CD4-positive, alpha-beta T cell treated with Interferon gamma for 1 hour (primary cell): ENCODE measurements around the gene ADCY4.

Experiments used
- DNase-seq: peaks from one replicate; pipeline ENCODE4 v3.0.0-alpha.2; 2020

ADCY4 gene

DNA sequence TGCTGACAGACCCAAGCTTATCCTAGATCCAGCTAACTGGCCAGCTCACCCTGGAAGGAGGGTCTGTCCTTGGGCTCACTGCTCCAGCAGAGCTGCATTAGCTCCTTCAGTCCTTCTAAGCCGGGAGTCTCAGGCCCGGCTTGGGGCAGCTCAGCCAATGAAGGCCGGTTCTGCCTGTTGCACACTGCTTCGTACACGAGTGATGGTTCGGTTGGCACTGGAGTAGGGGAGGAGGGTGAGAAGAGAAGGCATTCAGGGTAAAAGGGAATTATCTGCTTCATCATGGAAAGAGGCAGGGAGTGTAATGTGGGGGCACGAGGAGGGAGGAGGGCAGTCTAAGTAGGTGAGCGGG lies 2.9 kb upstream of the ADCY4 start:
- no peak for DNase-seq

DNA sequence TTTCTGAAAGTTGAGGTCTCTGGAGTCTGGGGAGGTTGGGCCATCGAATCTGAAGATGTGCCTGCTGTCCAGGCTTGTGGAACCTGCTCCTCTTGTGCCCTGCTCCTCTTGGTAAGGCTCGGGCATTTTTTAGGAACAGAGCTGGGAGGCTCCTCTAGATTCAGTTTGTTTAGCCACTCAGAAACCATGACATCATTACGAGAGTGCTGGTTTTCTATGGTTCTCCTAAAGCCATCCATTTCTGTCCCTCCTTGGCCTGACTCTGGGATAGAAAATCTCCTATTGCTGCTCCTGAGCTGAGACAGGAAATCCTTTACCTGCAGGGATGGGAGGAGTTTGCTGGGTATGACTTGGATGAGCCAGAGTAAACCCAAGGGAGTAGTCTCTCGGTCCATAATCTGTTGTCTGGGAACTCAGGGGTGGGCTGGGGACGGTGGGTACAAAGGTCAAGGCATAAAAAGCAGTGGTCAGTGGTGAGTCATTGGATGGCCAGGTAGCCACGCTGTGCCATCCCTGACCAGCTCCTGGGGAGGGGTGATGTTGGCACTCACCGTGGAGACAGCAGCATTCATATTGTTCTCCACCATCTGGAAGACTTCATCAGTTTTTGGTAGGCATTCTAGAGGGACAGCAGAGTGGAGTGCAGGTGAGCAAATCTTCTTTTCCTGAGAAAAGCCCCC lies 2.4 kb upstream of the ADCY4 start:
- DNase-seq, result no peak

DNA sequence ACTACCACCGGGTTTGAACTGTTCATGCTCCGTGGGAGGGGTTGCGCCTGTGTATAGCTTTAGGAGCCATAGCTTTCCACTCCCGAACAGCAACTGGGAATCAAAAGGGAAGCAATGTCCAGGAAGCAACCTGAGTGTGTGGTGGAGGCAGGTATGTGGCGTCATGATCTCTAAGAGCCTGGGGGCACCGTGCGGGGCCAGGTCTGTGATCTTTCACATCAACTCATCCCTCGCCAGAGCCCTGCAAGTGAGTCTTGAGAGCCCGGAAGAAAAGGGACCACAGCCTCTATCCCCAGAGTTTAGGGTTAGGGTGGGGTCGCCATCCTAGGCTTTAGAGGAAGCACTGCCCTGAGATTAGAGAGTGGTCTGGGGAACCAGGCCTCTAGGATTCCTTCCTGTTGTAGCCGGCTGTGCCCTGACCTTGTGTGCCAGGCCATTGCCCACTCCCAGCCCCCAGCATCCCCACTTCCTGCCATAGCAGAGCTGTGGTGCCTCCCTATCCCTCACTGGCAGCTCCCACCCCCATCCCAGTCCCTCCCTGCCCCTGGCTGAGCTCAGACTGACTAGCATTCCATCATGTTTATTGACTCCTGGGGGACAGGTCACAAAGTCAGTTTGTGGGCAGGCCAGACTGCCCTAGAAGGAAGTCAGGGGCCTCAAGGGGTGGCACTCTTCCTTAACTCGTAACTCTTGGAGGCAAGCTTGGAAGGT lies 745 bp upstream of the ADCY4 start:
- no peak for DNase-seq

DNA sequence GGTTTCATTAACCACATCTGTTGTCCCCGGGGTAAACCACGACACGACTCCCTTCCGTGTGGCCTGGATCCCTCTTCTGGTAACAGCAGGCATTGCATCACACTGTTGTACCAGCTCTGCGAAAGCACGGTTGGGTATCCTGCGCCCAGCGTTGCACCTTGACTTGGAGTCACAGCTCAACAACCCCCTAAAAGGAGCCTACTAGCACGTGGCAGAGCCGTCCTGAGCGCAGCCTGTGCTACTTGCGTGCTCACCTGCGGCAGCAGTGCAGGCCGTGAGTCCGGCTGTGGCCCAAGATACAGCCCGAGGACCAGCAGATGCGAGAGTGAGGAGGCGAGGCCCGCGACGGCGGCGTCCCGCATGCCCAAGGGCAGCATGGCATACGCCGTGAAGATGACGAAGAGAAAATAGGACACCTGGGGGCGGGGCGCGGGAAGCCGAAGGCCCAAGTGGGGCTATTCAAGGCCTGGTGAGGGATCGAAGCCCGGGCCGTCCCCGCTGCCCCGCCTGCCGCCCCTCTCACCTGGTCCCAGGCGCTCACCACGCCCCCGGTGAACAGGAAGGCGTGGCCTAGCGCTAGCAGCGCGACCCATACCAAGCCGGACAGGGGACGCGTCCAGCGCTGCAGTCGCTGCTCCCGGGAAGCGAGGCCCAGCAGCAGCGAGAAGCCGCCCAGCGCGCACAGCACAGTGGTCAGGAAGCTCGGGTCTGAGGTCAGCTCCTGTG lies 2.4 kb downstream of the ADCY4 start:
- DNase-seq, result peak; percentile 89

DNA sequence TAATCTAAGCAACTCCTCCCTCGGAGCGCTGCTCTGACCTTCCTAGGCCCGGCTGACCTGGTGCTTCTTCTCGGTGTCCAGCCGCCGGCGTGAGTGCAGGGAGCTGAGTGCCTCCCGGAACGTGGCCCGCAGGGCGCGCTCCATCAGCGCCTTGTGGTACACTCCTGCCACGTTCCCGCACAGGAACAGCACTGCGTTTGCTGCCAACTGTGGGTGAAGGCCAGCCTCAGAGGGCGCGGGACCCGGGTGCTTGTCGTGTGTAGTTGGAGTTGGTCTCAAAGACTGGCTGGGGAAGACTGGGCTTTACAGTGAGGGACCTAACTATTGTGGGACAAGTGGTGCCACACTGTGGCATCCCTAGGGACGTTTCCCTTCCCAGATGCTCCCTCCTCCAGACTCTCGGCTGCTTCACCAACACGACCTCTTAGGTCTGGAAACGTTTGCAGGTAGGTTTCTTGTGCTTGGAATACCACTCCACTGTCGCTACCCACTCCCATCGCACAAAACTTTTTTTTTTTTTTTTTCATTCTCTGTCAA lies 3.1 kb downstream of the ADCY4 start:
- no peak for DNase-seq

DNA sequence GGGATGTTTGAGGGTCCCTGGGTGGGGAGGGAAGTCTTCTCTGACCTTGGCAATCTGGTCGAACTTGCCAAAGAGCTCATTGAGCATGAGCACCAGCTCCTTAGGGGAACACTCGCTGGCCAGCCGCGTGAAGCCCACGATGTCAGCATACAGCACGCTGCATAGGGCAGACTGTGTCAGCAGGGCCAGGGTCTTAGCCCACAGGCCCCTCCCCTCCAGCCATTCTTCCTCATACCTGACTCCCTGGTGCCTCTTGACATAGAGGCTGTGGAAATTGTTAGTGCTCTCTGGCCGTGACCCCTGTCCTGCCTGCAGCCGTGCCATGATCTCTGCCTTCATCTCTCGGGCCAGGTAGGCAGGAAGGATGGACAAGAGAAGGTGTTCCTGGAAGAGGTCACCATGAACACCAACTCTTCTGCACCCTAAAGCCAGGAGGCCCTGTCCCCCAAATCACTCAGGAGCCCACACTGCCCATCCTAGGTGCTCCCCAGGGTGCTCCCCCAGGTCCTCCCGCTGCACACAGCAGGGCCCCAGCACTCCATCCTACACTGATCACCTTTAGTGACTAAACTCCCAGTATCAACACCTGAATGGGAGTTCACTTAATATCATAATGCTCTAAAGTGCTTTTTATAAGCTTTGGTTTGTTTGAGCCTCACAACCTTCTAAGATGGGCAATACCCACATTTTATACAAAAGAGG lies 3.7 kb downstream of the ADCY4 start:
- DNase-seq, result no peak

DNA sequence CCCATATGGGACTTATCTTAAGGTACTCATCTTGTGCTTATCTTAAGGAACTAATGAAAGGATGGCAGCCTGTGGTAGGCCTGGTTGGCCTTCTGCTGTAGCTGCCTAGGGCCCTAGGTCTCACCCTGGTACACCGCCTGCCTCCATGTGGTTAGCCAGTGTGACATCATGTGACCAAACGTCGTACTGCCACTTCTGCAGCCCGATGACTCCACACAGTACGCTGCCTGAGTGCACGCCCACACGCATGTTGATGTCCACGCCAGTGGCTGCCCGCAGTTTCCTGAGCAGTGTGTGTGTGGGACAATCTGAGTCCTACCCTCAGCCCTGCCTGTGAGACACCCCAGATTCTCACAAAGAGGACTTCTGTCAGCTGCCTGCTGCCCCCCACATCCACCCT lies 5.1 kb downstream of the ADCY4 start:
- peak; percentile 83 for DNase-seq

DNA sequence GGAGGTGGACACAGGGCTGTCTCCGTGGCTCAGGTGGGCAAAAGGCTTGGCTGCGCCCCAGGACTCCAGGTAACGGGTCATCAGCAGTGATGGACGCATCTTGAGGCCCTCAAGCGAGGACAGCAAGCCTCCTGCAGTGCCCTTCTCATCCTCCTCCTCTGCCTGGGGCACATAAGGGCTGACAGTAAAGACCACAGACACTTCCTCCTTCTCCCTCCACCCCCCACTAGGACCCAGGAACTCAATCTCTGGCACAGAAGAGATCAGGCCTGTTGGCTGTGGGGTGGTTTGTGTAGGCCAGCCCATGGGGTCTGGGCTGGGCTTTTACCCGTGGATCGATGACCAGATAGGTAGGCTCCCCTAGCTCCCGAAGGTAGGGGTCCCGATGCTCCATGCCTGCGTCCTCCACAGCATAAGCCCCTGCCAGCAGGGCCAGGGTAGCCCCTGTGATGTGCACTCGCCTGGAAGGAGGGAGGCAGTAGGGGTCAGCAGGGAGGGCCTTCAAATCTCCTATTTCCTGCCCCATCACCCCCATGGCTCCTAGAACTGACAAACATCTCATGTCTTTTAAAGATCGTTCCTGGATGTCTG lies 5.7 kb downstream of the ADCY4 start:
- DNase-seq, result no peak

DNA sequence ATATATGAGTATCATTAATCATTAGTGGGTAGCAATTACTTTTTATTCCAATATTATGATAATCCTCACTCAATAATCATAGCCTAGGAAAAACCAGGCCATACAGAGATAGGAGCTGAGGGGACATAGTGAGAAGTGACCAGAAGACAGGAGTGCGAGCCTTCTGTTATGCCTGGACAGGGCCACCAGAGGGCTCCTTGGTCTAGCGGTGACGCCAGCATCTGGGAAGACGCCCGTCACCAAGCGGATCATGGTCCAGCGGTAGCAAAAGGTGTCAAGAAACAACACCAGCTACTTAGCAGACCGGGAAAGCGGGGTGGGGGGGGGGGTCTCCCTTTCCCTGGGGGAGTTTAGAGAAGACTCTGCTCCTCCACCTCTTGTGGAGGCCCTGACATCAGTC lies 7.0 kb downstream of the ADCY4 start:
- DNase-seq, result peak; percentile 39

DNA sequence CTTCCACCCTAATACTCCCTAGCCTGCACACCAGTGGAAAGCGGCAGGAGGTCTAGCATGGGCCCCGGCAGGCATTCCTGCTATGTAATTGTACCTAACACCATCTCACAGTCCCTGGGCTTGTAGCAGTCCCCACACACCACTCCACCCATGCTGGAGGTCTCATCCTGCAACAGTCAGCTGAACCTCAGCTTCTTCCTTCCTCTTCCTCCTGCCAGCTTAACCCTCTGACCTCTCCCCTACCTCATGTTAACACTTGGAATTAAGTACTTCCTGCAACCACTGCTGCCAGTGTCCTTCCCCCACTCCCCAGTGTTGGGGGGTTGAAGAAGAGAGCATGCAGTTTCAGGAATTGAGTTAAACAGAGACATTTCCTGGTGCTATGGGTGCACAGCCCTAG lies 7.6 kb downstream of the ADCY4 start:
- no peak for DNase-seq

DNA sequence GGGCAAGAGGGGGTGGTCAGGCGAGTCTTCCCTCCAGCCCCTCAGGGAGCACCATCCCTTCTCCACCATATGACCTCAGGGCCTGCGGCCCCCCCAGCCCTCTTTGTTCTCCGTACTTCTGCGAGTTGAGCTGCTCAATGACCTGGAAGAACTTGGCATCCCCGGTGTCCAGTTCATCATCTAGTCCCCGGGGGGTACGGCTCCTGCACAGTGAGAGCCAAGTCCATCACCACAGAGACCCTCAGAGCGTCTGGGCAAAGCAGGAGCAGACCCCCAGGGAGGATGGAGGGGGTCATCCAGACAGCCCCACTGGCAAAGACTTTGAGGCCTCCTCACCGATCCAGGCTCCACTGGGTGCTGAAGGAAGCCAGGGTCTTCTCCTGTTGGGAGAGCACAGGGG lies 8.9 kb downstream of the ADCY4 start:
- DNase-seq, result no peak

DNA sequence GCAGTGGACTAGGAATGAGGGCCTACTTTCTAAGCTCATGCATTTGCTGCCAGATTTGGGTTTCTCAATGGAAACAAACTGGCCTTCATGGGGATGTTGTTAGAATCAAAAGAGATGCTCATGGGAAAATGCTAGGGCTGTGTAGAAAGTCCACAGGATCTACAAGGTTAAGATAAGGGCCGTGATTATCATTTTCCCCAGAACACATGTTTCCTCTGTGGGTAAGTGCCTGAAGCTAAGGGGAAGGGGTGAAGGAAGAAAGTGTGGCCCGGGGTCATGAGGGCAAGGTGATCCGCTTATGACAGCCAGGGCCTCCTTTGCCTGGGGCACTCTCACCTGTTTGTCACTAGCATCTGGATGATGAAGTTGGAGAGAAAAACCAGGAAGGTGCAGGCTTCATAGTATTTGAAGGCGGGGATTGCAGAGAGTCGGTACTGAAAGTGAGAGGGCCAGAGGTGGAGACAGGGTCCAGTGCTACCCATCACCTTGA lies 9.8 kb downstream of the ADCY4 start:
- no peak for DNase-seq

DNA sequence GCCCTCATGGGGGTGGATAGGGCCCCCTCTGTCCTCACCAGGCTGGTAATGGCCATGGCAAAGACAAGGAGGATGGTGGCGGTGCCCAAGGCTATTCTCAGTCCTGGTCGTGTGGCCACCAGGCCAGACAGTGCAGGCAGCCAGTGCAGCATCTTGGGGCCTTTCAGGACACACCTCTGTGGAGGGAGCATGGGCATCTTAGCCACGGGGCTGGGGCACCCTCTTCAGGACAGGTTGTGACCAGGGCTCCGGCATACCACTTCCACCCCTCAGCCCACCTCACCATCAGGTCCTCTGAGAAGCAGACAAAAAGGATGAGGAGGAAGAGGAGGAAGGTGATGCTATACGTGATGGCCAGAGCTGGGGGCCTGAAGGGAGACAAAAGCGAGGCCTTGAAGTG lies 10.8 kb downstream of the ADCY4 start:
- DNase-seq, result no peak

DNA sequence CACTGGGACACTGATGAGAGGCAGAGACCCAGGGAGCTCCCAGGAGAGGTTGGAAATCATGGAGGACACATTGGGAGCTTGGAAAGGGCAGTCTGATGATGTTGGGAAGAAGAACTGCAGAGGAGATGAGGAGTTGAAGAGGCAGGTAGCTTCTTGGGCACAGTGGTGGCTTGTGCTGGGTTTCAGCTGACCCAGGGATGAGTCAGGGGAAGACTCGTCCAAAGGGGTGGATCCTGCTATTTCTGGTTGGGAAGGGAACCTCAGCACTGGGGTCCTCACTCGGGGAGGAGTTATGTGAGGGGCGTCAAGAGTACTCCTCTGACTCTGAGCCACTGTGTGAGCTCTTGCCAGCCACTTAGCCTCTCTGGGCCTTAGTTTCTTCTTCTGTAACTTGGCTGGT lies 11.5 kb downstream of the ADCY4 start:
- DNase-seq, result no peak

DNA sequence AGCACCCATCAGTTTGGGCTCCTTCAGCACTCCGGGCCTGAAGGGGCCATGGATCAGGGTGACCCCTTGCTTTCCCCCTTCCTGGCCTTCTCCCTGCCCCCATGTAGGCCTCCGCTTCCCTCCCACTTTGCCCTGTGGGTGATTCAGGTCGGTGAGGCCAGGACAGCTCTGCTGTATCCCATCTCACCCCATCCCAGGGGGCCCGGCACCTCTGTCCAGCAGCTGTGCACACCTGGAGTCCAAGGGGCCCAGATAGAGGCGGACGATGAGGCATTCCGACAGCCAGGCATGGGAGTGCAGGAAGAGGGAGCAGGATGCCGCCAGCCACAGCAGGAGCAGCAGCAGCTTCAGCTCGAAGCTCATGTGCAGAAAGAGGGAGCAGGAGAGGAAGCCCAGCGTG lies 12.2 kb downstream of the ADCY4 start:
- DNase-seq, result no peak

DNA sequence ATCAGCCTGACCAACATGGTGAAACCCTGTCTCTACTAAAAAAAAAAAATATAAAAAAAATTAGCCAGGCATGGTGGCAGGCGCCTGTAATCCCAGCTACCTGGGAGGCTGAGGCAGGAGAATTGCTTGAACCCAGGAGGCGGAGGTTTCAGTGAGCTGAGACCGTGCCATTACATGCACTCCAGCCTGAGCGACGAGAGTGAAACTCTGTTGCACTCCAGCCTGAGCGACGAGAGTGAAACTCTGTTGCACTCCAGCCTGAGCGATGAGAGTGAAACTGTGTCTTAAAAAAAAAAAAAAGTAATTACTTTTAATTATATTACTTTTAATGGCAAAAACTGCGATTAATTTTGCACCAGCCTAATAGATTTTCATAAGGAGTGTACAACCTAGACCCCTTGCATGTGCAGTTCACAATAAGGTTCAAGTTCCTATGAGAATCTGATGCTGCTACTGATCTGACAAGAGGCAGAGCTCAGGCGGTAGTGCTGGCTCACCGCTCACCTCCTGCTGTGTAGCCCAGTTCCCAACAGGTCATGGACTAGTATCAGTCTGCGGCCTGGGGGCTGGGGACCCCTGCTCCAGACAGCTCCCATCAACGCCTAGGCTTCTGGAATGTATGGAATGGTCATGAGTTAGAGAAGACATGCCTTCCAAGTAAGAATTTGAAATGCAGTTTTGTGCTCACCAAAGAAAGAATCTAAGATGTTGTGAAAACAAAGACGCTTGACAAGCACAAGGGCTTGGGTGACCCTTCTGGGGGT lies 13.5 kb downstream of the ADCY4 start:
- no peak for DNase-seq

DNA sequence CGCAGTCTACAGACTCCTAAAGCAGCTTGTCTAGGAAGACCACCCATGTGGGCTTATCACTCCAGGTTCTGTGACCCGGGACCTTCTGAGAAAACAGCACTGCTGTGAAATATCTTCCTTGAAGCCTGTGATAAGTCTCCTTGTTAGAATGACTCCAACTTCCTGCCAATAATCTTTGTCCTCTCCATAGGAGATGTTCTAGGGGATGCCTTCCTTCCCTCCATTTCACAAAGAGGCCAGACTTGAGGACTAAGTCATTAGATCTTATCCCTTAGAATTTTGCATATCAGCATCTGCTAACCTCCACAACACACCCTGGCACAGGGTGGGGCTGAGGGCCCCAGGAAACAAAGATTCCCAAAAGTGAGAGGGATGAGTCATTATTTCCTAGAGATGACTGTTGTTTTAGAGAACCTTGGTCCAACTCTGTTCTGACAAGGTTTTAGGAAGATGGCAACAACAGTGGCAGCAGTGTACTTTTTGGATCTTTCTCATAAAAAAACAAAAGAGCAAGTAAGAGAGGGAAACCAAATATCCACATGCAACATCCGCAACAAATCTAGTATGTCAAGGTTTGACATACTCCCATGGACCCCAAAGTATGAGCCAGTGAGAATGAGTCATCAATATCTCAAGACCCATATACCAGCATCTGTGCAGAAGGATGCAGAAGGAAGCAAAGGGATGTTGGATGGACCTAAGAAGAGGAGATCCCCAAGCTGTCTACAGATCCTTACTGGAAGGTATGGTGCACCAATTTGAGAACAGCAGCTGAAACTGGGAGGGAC lies 17.5 kb downstream of the ADCY4 start:
- no peak for DNase-seq

DNA sequence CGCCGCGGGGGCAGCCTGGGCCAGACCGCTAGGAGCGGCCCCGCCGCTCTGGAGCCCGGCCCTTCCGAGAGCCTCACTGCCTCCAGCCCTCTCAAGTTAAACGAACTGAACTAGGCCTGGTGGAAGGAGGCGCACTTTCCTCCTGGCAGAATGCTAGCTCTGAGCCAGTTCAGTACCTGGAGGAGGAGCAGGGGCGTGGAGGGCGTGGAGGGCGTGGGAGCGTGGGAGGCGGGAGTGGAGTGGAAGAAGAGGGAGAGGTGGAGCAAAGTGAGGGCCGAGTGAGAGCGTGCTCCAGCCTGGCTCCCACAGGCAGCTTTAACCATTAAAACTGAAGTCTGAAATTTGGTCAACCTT lies 18.3 kb downstream of the ADCY4 start:
- DNase-seq, result no peak

DNA sequence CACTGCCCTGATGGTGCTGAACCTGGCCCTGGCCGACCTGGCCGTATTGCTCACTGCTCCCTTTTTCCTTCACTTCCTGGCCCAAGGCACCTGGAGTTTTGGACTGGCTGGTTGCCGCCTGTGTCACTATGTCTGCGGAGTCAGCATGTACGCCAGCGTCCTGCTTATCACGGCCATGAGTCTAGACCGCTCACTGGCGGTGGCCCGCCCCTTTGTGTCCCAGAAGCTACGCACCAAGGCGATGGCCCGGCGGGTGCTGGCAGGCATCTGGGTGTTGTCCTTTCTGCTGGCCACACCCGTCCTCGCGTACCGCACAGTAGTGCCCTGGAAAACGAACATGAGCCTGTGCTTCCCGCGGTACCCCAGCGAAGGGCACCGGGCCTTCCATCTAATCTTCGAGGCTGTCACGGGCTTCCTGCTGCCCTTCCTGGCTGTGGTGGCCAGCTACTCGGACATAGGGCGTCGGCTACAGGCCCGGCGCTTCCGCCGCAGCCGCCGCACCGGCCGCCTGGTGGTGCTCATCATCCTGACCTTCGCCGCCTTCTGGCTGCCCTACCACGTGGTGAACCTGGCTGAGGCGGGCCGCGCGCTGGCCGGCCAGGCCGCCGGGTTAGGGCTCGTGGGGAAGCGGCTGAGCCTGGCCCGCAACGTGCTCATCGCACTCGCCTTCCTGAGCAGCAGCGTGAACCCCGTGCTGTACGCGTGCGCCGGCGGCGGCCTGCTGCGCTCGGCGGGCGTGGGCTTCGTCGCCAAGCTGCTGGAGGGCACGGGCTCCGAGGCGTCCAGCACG lies 18.9 kb downstream of the ADCY4 start:
- DNase-seq, result no peak

DNA sequence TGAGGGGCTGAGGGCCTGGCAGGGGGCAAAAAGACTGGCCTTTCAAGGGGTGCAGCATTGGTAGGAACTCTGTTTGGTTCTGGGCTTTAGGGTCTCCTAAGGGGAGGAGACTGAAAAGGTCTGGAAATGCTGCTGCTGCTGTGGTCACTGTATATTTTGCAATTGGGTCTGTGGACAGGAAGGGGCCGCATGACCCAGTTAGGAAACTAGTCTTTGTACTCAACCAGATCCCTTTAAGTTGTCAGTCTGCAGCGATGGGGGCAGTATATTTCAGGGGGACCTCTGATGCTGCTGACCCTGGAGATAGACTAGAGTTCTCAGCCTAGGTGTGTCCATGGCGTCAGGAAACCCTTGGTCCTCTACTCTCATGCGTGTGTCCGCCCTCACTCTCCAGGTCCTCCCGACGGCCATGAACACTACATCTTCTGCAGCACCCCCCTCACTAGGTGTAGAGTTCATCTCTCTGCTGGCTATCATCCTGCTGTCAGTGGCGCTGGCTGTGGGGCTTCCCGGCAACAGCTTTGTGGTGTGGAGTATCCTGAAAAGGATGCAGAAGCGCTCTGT lies 19.5 kb downstream of the ADCY4 start:
- no peak for DNase-seq
